ENCODE data around the gene ZNF582. TPM values are rescaled to one million over a fixed set of nuclear protein-coding genes. Genes with fewer than 3 reads are reported as not detected.

The ZNF582 gene
- total RNA-seq, 1 donor from 2014 or later = 4.2 TPM

GRCh38 chr19:56360841-56361240, 32.5 kb downstream of the ZNF582 start:
- no peak for ATAC-seq
- no peak overlapping the region for H3K4me3 ChIP-seq
- H3K4me1 ChIP-seq = no peaks in the 10 kb centered on the region
- TF ChIP-seq, protein P1, sequence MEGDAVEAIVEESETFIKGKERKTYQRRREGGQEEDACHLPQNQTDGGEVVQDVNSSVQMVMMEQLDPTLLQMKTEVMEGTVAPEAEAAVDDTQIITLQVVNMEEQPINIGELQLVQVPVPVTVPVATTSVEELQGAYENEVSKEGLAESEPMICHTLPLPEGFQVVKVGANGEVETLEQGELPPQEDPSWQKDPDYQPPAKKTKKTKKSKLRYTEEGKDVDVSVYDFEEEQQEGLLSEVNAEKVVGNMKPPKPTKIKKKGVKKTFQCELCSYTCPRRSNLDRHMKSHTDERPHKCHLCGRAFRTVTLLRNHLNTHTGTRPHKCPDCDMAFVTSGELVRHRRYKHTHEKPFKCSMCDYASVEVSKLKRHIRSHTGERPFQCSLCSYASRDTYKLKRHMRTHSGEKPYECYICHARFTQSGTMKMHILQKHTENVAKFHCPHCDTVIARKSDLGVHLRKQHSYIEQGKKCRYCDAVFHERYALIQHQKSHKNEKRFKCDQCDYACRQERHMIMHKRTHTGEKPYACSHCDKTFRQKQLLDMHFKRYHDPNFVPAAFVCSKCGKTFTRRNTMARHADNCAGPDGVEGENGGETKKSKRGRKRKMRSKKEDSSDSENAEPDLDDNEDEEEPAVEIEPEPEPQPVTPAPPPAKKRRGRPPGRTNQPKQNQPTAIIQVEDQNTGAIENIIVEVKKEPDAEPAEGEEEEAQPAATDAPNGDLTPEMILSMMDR (IDR thresholded peaks at IDR 0.05) = no peak
- no peaks in the 10 kb centered on the region for H3K36me3 ChIP-seq
- DNase-seq = no peak
- no peak overlapping the region for H3K27ac ChIP-seq
- intact Hi-C loops (cut with DNase I) = no loop called here
- H3K9me3 ChIP-seq = peaks cover 17% of the 10 kb centered on the region
- H3K27me3 ChIP-seq = no peaks in the 10 kb centered on the region

- peaks cover 12% of the 10 kb centered on the region for H3K9me3 ChIP-seq
- ATAC-seq = no peak
- H3K36me3 ChIP-seq = no peaks in the 10 kb centered on the region
- no peak overlapping the region for H3K4me3 ChIP-seq
- intact Hi-C loops (cut with DNase I) = no loop called here
- no peaks in the 10 kb centered on the region for H3K27me3 ChIP-seq
- no peaks in the 10 kb centered on the region for H3K4me1 ChIP-seq
- H3K27ac ChIP-seq = no peak overlapping the region
- TF ChIP-seq, protein P1 (IDR thresholded peaks at IDR 0.05) = no peak
- DNase-seq = no peak
These were observed 36.4 kb downstream of the ZNF582 start for GRCh38 chr19:56356944-56357343.

DNA sequence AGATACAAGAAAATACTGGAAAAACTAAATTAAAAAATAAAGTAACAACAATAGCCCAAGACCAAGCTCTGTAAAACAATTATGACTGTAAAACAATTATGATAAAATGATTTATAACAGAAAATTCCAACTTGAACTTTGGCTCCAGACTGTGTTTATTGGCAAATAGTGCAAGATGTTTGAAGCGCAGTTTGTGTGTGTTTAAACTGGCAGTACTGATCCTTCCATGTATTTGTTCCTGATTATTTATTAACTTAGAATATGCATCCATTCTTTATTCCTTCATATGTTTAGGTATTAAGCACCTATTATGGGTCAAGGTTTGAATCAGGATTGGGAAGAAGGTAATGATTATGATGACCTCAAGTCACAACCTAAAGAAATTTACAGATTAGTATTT, 37.8 kb downstream of the ZNF582 start:
- H3K4me1 ChIP-seq = no peaks in the 10 kb centered on the region
- DNase-seq = no peak
- intact Hi-C loops (cut with DNase I) = no loop called here

DNA sequence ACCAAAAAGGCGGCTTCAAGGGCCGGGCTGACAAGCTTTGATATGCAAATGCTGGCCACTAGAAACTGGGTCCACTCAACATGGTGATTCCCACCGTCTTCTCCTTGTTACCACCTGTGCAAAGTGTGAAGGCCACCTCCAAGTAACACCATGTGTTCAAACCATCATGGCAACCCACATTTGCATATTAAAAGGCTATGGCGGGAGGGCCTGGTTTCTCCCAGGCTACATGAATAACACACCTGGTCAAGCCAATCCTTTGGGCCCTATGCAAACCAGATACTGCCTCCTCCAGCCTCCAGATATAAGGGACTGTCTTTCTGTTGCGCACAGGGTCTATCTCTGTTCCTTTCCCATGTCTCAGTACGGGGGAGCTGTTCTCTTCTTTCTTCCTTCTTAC, 42.1 kb downstream of the ZNF582 start:
- intact Hi-C loops (cut with DNase I) = no loop called here
- H3K9me3 ChIP-seq = no peaks in the 10 kb centered on the region
- DNase-seq (no peak), ATAC-seq (no peak)
- no peaks in the 10 kb centered on the region for H3K4me1 ChIP-seq
- H3K27me3 ChIP-seq = no peaks in the 10 kb centered on the region
- no peak overlapping the region for H3K27ac ChIP-seq
- no peak overlapping the region for H3K4me3 ChIP-seq
- TF ChIP-seq, protein P1 (IDR thresholded peaks at IDR 0.05) = no peak
- no peaks in the 10 kb centered on the region for H3K36me3 ChIP-seq

More for the DNA sequence above, 37.8 kb downstream of the ZNF582 start:
- H3K4me3 ChIP-seq = no peak overlapping the region
- no peaks in the 10 kb centered on the region for H3K36me3 ChIP-seq
- H3K27ac ChIP-seq = no peak overlapping the region
- no peaks in the 10 kb centered on the region for H3K27me3 ChIP-seq
- TF ChIP-seq, protein P1 (IDR thresholded peaks at IDR 0.05) = no peak
- peaks cover 9% of the 10 kb centered on the region for H3K9me3 ChIP-seq
- no peak for ATAC-seq

DNA sequence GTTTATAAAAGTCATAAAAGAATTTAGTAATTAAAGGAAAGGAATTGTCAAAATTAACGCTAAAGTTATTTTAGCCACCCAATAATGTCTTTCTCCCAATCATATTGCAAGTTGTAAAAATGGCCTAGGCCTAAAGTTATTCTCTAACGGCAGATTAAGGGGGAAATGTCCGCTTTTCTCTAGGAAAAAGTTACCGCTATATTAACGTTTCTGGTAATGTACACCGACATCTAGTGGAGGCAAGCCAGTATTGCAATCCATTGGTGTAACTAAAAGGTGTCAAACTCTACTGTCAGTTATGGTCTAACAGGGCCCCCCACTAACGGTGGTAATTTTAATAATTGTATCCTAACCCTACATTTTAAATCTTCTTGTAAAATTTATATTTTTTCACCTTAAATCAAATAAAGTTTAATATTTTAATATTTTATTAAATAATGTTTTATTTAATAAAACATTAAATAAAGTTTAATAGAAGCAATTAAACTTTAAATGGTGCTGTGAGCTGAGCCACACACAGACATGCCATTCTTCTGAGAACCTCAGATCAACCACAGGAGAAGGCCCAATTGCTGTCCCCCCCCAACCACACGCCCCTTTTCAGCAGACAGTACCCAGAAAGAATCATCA, 42.8 kb downstream of the ZNF582 start:
- H3K36me3 ChIP-seq = no peaks in the 10 kb centered on the region
- DNase-seq = no peak
- peak; percentile 68 for ATAC-seq

More for the DNA sequence above, 42.8 kb downstream of the ZNF582 start:
- Histone ChIP-seq H3K27me3 (no peaks in the 10 kb centered on the region), H3K9me3 (no peaks in the 10 kb centered on the region), H3K4me3 (no peak overlapping the region), H3K4me1 (no peaks in the 10 kb centered on the region), H3K27ac (no peak overlapping the region)
- intact Hi-C loops (cut with DNase I) = no loop called here
- TF ChIP-seq, protein P1 (IDR thresholded peaks at IDR 0.05) = peak; percentile 91
